CD14-positive monocyte (primary cell): ENCODE results near the gene TES. TPM values are rescaled to one million over a fixed set of nuclear protein-coding genes. Genes with fewer than 3 reads are reported as not detected.

Source experiments
- DNase-seq, 3 donors: peaks; one replicate each; pipeline ENCODE4 v3.0.0-alpha.2; 2011 to 2022
- H2AFZ ChIP-seq: 2 replicates; pipeline ENCODE4 v1.6.0; 2012; ENCODE audit warnings: mild to moderate bottlenecking, low read depth, low read length, inconsistent platforms; ENCODE audit not compliant: insufficient read depth, poor library complexity, severe bottlenecking
- H3K27ac ChIP-seq, 2 donors: 1 replicate in 1 of 2; 2 replicates in 1 of 2; pipeline ENCODE4 v1.5.1; 2012 to 2013; ENCODE audit warnings: low read length in 2 of 2, control low read depth in 1 of 2, inconsistent platforms in 1 of 2, low read depth in 1 of 2, mild to moderate bottlenecking in 1 of 2
- H3K27me3 ChIP-seq, 2 donors: one replicate each; pipeline versions ENCODE4 v1.6.0 to v1.6.1; 2011 to 2013; ENCODE audit warnings: low read length in 2 of 2; ENCODE audit not compliant: control insufficient read depth in 2 of 2, insufficient read depth in 2 of 2
- H3K36me3 ChIP-seq, 2 donors: replicated peaks in 1 of 2; 1 replicate in 1 of 2; 2 replicates in 1 of 2; pipeline versions ENCODE4 v1.5.1 to v1.6.1; 2012 to 2013; ENCODE audit warnings: low read length in 2 of 2, control low read depth in 1 of 2, inconsistent platforms in 1 of 2, mild to moderate bottlenecking in 1 of 2; ENCODE audit not compliant: insufficient read depth in 2 of 2, control insufficient read depth in 1 of 2
- H3K4me1 ChIP-seq, 2 donors: 1 replicate in 1 of 2; 2 replicates in 1 of 2; pipeline versions ENCODE4 v1.5.1 to v1.6.1; 2012 to 2013; ENCODE audit warnings: low read length in 2 of 2, control low read depth in 1 of 2, inconsistent platforms in 1 of 2, mild to moderate bottlenecking in 1 of 2, moderate library complexity in 1 of 2; ENCODE audit not compliant: insufficient read depth in 2 of 2, control insufficient read depth in 1 of 2
- H3K4me2 ChIP-seq: replicated peaks from 2 replicates; pipeline ENCODE3; 2012; ENCODE audit warnings: low read length, moderate library complexity, mild to moderate bottlenecking; ENCODE audit not compliant: poor library complexity, severe bottlenecking; ENCODE audit errors: extremely low read depth
- H3K4me3 ChIP-seq, 3 experiments: fragments of 200-600 bp in 1 of 3; sonication (generic) in 1 of 3; replicated peaks in 1 of 3; 1 replicate in 2 of 3; 2 replicates in 1 of 3; pipeline ENCODE4 v1.5.1; 2011 to 2013; ENCODE audit warnings: low read length in 3 of 3, mild to moderate bottlenecking in 3 of 3, control low read depth in 2 of 3, low read depth in 2 of 3, inconsistent platforms in 1 of 3, moderate library complexity in 1 of 3
- H3K79me2 ChIP-seq: 2 replicates; pipeline ENCODE4 v1.6.0; 2012; ENCODE audit warnings: mild to moderate bottlenecking, control low read depth, inconsistent platforms, low read length, moderate library complexity; ENCODE audit not compliant: insufficient read depth
- H3K9ac ChIP-seq: 2 replicates; pipeline ENCODE4 v1.6.0; 2017; ENCODE audit warnings: low read length, mild to moderate bottlenecking; ENCODE audit not compliant: insufficient read depth, poor library complexity, severe bottlenecking
- H3K9me3 ChIP-seq, 2 donors: replicated peaks in 1 of 2; 1 replicate in 1 of 2; 2 replicates in 1 of 2; pipeline versions ENCODE4 v1.5.1 to v1.6.1; 2012 to 2013; ENCODE audit warnings: low read length in 2 of 2, control low read depth in 1 of 2; ENCODE audit not compliant: control insufficient read depth in 1 of 2, insufficient read depth in 1 of 2
- H4K20me1 ChIP-seq: 2 replicates; pipeline ENCODE4 v1.6.0; 2012; ENCODE audit warnings: mild to moderate bottlenecking, low read length, control low read depth, moderate library complexity; ENCODE audit not compliant: insufficient read depth
- H3K27ac Mint-ChIP-seq, 7 donors: one replicate each; pipeline ENCODE4 v1.8.0; 2020; ENCODE audit warnings: mild to moderate bottlenecking in 7 of 7, mixed read lengths in 7 of 7, moderate library complexity in 6 of 7, inconsistent platforms in 2 of 7
- H3K27me3 Mint-ChIP-seq, 3 donors: one replicate each; pipeline ENCODE4 v1.8.0; 2021 to 2022; ENCODE audit warnings: low read depth in 3 of 3, mild to moderate bottlenecking in 3 of 3, mixed read lengths in 3 of 3, moderate library complexity in 3 of 3, inconsistent platforms in 1 of 3
- H3K36me3 Mint-ChIP-seq, 2 donors: one replicate each; pipeline ENCODE4 v1.8.0; 2020; ENCODE audit warnings: mixed read lengths in 2 of 2, inconsistent platforms in 1 of 2, mild to moderate bottlenecking in 1 of 2
- H3K4me1 Mint-ChIP-seq: one replicate; pipeline ENCODE4 v1.8.0; 2020; ENCODE audit warnings: mild to moderate bottlenecking, mixed read lengths
- H3K4me3 Mint-ChIP-seq, 2 donors: one replicate each; pipeline ENCODE4 v1.8.0; 2020; ENCODE audit warnings: mild to moderate bottlenecking in 2 of 2, mixed read lengths in 2 of 2, moderate library complexity in 1 of 2
- H3K9me3 Mint-ChIP-seq, 7 donors: one replicate each; pipeline ENCODE4 v1.8.0; 2020 to 2022; ENCODE audit warnings: mixed read lengths in 7 of 7, mild to moderate bottlenecking in 6 of 7, moderate library complexity in 6 of 7, inconsistent platforms in 2 of 7
- WGBS: methylation state at CpG from one replicate; pipeline ENCODE4 v1.1.5; 2013; ENCODE audit warnings: missing lambda C conversion rate; ENCODE audit not compliant: insufficient coverage; 5-methylcytosine and 5-hydroxymethylcytosine counted together
- intact Hi-C, 2 donors: fragments of 100-400 bp; cut with micrococcal nuclease; formaldehyde crosslinking; loops; one replicate each; pipeline versions ENCODE4 v1.15.0 to v1.15.1; 2023
- polyA plus RNA-seq, 3 donors: library from polyadenylated mRNA; depleted of rRNA in 1 of 3; unstranded in 2 of 3; stranded (reverse) in 1 of 3; fragments of 300-500 nt in 2 of 3; fragments of >200 nt in 1 of 3; fragmentation: Illumina TruSeq in 2 of 3; gene quantifications; 1 replicate in 2 of 3; 2 replicates in 1 of 3; pipeline ENCODE4 v1.2.3, GENCODE V29; 2012 to 2021
- TF ChIP-seq, protein P1 (sequence below): fragments of 200-600 bp; IDR thresholded peaks from one replicate; pipeline ENCODE4 v1.8.0; 2022; ENCODE audit warnings: antibody characterized with exemption, mild to moderate bottlenecking

TES gene
- polyA plus RNA-seq, 3 donors = 61.7 to 104 (median 89.0) TPM

DNA sequence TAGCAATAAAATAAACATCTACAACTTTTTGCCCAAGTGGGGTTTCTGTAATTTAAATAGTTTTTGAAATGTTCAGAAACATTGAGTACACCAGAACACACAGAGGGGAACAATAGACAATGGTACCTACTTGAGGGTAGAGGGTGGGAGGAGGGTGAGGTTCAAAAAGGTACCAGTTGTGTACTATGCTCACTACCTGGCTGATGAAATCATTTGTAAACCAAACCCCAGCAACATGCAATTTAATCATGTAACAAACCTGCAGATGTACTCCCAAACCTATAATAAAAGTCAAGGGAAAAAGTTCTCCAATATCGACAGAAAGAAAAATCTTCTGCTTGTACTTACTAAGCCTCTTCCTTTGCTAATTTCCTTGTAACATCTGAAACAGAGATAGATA is 4.2 kb upstream of the TES start:
- Histone ChIP-seq H3K4me2 (no peak overlapping the region), H3K79me2 (peaks cover 11% of the 10 kb centered on the region), H2AFZ (no peak overlapping the region), H3K27ac (no peak overlapping the region), H4K20me1 (peaks cover 3% of the 10 kb centered on the region), H3K4me3 (no peak overlapping the region), H3K27me3 (no peaks in the 10 kb centered on the region), H3K4me1 (peaks cover 5 to 7% of the 10 kb centered on the region in 2 donors), H3K9me3 (no peaks in the 10 kb centered on the region), H3K9ac (no peak overlapping the region), H3K36me3 (no peaks in the 10 kb centered on the region)
- Mint-ChIP-seq H3K27me3 (peaks cover 1 to 6% (median 2%) of the 10 kb centered on the region in 3 donors), H3K27ac (no peak overlapping the region), H3K4me1 (peaks cover 6% of the 10 kb centered on the region), H3K36me3 (no peaks in the 10 kb centered on the region), H3K9me3 (peaks cover 0 to 3% (median 0%) of the 10 kb centered on the region in 7 donors), H3K4me3 (no peak overlapping the region)
- intact Hi-C loops = no loop called here
- WGBS = no CpG with 5 or more reads among the region's 1 CpG
- TF ChIP-seq, protein P1, sequence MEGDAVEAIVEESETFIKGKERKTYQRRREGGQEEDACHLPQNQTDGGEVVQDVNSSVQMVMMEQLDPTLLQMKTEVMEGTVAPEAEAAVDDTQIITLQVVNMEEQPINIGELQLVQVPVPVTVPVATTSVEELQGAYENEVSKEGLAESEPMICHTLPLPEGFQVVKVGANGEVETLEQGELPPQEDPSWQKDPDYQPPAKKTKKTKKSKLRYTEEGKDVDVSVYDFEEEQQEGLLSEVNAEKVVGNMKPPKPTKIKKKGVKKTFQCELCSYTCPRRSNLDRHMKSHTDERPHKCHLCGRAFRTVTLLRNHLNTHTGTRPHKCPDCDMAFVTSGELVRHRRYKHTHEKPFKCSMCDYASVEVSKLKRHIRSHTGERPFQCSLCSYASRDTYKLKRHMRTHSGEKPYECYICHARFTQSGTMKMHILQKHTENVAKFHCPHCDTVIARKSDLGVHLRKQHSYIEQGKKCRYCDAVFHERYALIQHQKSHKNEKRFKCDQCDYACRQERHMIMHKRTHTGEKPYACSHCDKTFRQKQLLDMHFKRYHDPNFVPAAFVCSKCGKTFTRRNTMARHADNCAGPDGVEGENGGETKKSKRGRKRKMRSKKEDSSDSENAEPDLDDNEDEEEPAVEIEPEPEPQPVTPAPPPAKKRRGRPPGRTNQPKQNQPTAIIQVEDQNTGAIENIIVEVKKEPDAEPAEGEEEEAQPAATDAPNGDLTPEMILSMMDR = no peak
- DNase-seq = no peak

DNA sequence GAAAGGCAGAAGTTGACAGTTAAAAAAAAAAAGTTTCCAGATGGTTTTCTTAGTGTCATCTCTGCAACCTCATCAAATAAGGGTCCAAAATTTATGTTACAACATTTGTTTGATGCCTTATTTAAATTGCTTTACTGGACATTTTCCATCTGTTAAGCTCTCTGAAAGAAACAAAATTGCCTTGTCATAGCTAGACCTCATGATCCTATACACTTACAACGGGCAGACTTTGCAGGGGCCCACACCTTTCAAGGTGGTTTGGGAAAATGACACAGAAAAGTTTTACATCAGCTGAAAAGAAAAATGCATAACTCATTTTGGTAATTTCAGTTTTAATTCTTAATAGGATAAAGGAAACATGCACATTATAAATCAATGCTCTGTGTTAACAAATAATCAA is 1.4 kb upstream of the TES start:
- DNase-seq = no peak
- Mint-ChIP-seq H3K36me3 (no peaks in the 10 kb centered on the region), H3K9me3 (peaks cover 0 to 3% (median 0%) of the 10 kb centered on the region in 7 donors), H3K4me3 (no peak overlapping the region), H3K4me1 (peaks cover 27% of the 10 kb centered on the region), H3K27me3 (peaks cover 1 to 2% (median 2%) of the 10 kb centered on the region in 3 donors), H3K27ac (no peak overlapping the region)
- no peaks in the 10 kb centered on the region for H3K9me3 ChIP-seq
- WGBS = no CpG with 5 or more reads among the region's 1 CpG
- H3K36me3 ChIP-seq = no peaks in the 10 kb centered on the region
- intact Hi-C loops = no loop called here
- H3K4me3 ChIP-seq = no peak overlapping the region
- no peak overlapping the region for H3K27ac ChIP-seq
- H3K4me2 ChIP-seq = no peak overlapping the region
- H3K79me2 ChIP-seq = peaks cover 35% of the 10 kb centered on the region
- TF ChIP-seq, protein P1 = no peak
- no peak overlapping the region for H2AFZ ChIP-seq
- H3K27me3 ChIP-seq = no peaks in the 10 kb centered on the region
- peaks cover 23% of the 10 kb centered on the region for H4K20me1 ChIP-seq
- no peak overlapping the region for H3K9ac ChIP-seq
- H3K4me1 ChIP-seq = peaks cover 24 to 30% of the 10 kb centered on the region in 2 donors
